Large intestine (tissue), 3 donors: ENCODE results near the gene TBC1D24. TPM values are rescaled to one million over a fixed set of nuclear protein-coding genes. Genes with fewer than 3 reads are reported as not detected.

Experiments
- DNase-seq, 2 donors: peaks; one replicate each; pipeline versions ENCODE4 v3.0.0 to v3.0.0-alpha.2; 2013
- H3K27ac ChIP-seq: one replicate; pipeline ENCODE4 v1.5.1; 2013; ENCODE audit warnings: low read length
- H3K27me3 ChIP-seq: 2 replicates; pipeline ENCODE4 v1.6.1; 2013; ENCODE audit warnings: low read length; ENCODE audit not compliant: control insufficient read depth, insufficient read depth
- H3K36me3 ChIP-seq: 2 replicates; pipeline ENCODE4 v1.6.1; 2013; ENCODE audit warnings: low read length; ENCODE audit not compliant: control insufficient read depth, insufficient read depth
- H3K4me1 ChIP-seq: one replicate; pipeline ENCODE4 v1.6.1; 2013; ENCODE audit warnings: low read length; ENCODE audit not compliant: control insufficient read depth, insufficient read depth
- H3K4me3 ChIP-seq: one replicate; pipeline ENCODE4 v1.5.1; 2013; ENCODE audit warnings: low read length
- H3K9me3 ChIP-seq: one replicate; pipeline ENCODE4 v1.6.1; 2013; ENCODE audit warnings: mild to moderate bottlenecking, low read depth, low read length, moderate library complexity; ENCODE audit not compliant: control insufficient read depth
- WGBS: methylation state at CpG from one replicate; pipeline ENCODE4 v1.1.5; 2013; ENCODE audit warnings: low lambda C conversion rate; ENCODE audit not compliant: insufficient coverage; 5-methylcytosine and 5-hydroxymethylcytosine counted together
- polyA plus RNA-seq: library from polyadenylated mRNA; unstranded; fragments of 120-200 nt; gene quantifications from one replicate; pipeline ENCODE4 v1.2.1, GENCODE V29; 2013

TBC1D24 gene
- polyA plus RNA-seq, 1 donor: 15.1 TPM

GRCh38 chr16:2500918-2501750, 26.2 kb downstream of the TBC1D24 start:
- Histone ChIP-seq H3K27me3 (no peaks in the 10 kb centered on the region), H3K4me1 (peaks cover 25% of the 10 kb centered on the region), H3K9me3 (no peaks in the 10 kb centered on the region), H3K4me3 (peak overlapping the region; percentile 21), H3K36me3 (peaks cover 30% of the 10 kb centered on the region), H3K27ac (no peak overlapping the region)
- DNase-seq: peak; percentile 78 to 81
- no CpG with 5 or more reads among the region's 23 CpGs for WGBS

GRCh38 chr16:2501946-2502895, 27.3 kb downstream of the TBC1D24 start:
- H3K36me3 ChIP-seq: peaks cover 20% of the 10 kb centered on the region

GRCh38 chr16:2505695-2506094, 30.8 kb downstream of the TBC1D24 start:
- Histone ChIP-seq H3K36me3 (no peaks in the 10 kb centered on the region), H3K9me3 (no peaks in the 10 kb centered on the region), H3K27me3 (no peaks in the 10 kb centered on the region), H3K27ac (no peak overlapping the region), H3K4me1 (peaks cover 25% of the 10 kb centered on the region), H3K4me3 (no peak overlapping the region)
- 100% methylated on average over 1 of the region's 14 CpGs for WGBS
- DNase-seq: no peak

More at GRCh38 chr16:2501946-2502895, 27.3 kb downstream of the TBC1D24 start:
- Histone ChIP-seq H3K9me3 (no peaks in the 10 kb centered on the region), H3K27ac (peak overlapping the region; percentile 48), H3K4me3 (no peak overlapping the region), H3K4me1 (peaks cover 25% of the 10 kb centered on the region), H3K27me3 (no peaks in the 10 kb centered on the region)
- no peak for DNase-seq
- WGBS: no CpG with 5 or more reads among the region's 18 CpGs

GRCh38 chr16:2507052-2507659, 32.2 kb downstream of the TBC1D24 start:
- H3K4me1 ChIP-seq: peaks cover 24% of the 10 kb centered on the region
- no peak overlapping the region for H3K4me3 ChIP-seq
- no peaks in the 10 kb centered on the region for H3K27me3 ChIP-seq
- WGBS: no CpG with 5 or more reads among the region's 14 CpGs
- no peak overlapping the region for H3K27ac ChIP-seq
- DNase-seq: no peak
- no peaks in the 10 kb centered on the region for H3K36me3 ChIP-seq
- H3K9me3 ChIP-seq: no peaks in the 10 kb centered on the region

GRCh38 chr16:2507665-2508064, 32.7 kb downstream of the TBC1D24 start:
- WGBS: no CpG with 5 or more reads among the region's 11 CpGs
- no peaks in the 10 kb centered on the region for H3K27me3 ChIP-seq
- H3K4me1 ChIP-seq: peaks cover 24% of the 10 kb centered on the region
- no peak overlapping the region for H3K4me3 ChIP-seq
- no peaks in the 10 kb centered on the region for H3K9me3 ChIP-seq
- DNase-seq: no peak
- H3K36me3 ChIP-seq: no peaks in the 10 kb centered on the region
- H3K27ac ChIP-seq: no peak overlapping the region

- peaks cover 24% of the 10 kb centered on the region for H3K4me1 ChIP-seq
- whole genome bisulfite sequencing: no CpG with 5 or more reads among the region's 18 CpGs
- H3K36me3 ChIP-seq: no peaks in the 10 kb centered on the region
- no peak overlapping the region for H3K4me3 ChIP-seq
- no peak overlapping the region for H3K27ac ChIP-seq
- no peak for DNase-seq
- no peaks in the 10 kb centered on the region for H3K9me3 ChIP-seq
- no peaks in the 10 kb centered on the region for H3K27me3 ChIP-seq
These were observed 33.9 kb downstream of the TBC1D24 start for GRCh38 chr16:2508722-2509400.

GRCh38 chr16:2511128-2511800, 36.3 kb downstream of the TBC1D24 start:
- Histone ChIP-seq H3K4me3 (no peak overlapping the region), H3K9me3 (no peaks in the 10 kb centered on the region), H3K27me3 (no peaks in the 10 kb centered on the region), H3K4me1 (peaks cover 34% of the 10 kb centered on the region), H3K36me3 (peaks cover 3% of the 10 kb centered on the region), H3K27ac (no peak overlapping the region)
- no CpG with 5 or more reads among the region's 24 CpGs for WGBS
- DNase-seq: peak; percentile 67 to 72

GRCh38 chr16:2511996-2512734, 37.2 kb downstream of the TBC1D24 start:
- WGBS: no CpG with 5 or more reads among the region's 17 CpGs
- peaks cover 43% of the 10 kb centered on the region for H3K4me1 ChIP-seq
- H3K9me3 ChIP-seq: no peaks in the 10 kb centered on the region
- no peak for DNase-seq
- H3K36me3 ChIP-seq: peaks cover 10% of the 10 kb centered on the region
- no peaks in the 10 kb centered on the region for H3K27me3 ChIP-seq
- H3K27ac ChIP-seq: peak overlapping the region; percentile 74
- H3K4me3 ChIP-seq: no peak overlapping the region
